ENCODE results near the gene SMIM44. TPM values are rescaled to one million over a fixed set of nuclear protein-coding genes. Genes with fewer than 3 reads are reported as not detected.

Gene SMIM44
- total RNA-seq, 1 experiment from 2014 or later = not detected

DNA sequence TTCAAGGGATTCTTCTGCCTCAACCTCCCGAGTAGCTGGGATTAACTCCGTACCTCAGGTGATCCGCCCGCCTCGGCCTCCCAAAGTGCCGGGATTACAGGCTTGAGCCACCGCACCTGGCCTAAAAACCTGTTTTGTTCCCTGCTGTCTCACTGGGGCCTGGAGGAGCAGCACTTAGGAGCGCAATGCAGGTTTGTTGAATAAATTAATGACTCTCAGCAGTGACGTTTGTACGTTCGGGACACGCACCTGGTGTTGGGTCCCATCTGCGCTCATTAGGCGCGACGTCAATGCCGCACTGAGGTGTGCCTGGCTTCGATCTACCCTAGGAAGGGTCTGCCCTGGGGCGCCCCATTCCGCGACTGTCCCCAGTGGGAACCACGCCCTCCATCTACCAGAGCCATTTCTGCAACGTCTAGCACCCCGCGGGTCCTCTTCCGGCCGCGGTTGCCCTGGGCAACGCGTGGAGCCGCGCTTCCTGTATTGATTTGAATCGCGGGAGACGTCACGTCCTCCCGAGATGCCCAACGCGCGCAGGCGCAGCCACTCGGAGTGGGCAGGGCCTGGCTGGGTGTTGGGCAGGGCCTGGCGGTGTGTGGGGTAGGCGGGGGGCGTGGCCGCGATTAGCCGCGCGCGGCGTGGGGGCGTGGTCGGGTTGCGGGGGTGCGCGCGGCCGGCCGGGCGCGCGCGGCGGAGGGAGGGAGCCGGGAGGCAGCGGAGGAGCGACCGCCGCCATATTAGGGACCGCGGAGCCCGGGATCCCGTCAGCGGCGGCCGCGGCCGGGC, 22.6 kb upstream of the SMIM44 start, which contains the start of gene FZR1:
Gene FZR1, plus strand, starts transcription at position 714 of the 786 bp plus-strand sequence. CDS start 16,679 bp downstream, outside the sequence.
- intact Hi-C loops (cut with micrococcal nuclease; ENCODE audit: unreplicated experiment) = no loop called here
- CTCF ChIA-PET = no interaction called here
- peaks cover 12% of the 10 kb centered on the region; the same call in 1 of the 2 replicates for H3F3A ChIP-seq (ENCODE audit: insufficient read depth, low read depth)

DNA sequence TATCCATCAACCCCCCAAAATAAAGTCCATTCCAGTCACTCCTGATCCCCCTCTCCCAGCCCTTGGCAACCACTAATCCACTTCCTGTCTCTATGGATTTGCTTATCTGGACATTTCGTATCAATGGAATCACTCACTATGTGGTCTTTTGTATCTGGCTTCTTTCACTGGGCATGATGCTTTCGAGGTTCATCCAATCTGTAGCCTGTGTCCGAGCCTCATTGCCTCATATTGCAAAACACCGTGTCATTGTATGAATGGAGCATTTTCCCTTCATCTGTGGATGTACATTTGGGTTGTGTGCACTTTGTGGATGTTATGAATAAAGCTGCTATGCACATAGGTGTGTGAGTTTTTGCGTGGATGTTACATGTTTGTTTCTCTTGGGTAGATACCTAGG, 21.5 kb upstream of the SMIM44 start:
- H3K36me3 ChIP-seq (ENCODE audit: low read depth) = no peaks in the 10 kb centered on the region
- peaks cover 38% of the 10 kb centered on the region for H3K79me2 ChIP-seq (ENCODE audit: low read depth)
- H3F3A ChIP-seq (ENCODE audit: insufficient read depth, low read depth) = peaks cover 12% of the 10 kb centered on the region; the same call in 1 of the 2 replicates
- H4K20me1 ChIP-seq (ENCODE audit: insufficient read depth) = peaks cover 6% of the 10 kb centered on the region; the same call in 1 of the 2 replicates
- no peaks in the 10 kb centered on the region for H3K27me3 ChIP-seq (ENCODE audit: insufficient read depth, low read depth)
- TF ChIP-seq, protein P1, sequence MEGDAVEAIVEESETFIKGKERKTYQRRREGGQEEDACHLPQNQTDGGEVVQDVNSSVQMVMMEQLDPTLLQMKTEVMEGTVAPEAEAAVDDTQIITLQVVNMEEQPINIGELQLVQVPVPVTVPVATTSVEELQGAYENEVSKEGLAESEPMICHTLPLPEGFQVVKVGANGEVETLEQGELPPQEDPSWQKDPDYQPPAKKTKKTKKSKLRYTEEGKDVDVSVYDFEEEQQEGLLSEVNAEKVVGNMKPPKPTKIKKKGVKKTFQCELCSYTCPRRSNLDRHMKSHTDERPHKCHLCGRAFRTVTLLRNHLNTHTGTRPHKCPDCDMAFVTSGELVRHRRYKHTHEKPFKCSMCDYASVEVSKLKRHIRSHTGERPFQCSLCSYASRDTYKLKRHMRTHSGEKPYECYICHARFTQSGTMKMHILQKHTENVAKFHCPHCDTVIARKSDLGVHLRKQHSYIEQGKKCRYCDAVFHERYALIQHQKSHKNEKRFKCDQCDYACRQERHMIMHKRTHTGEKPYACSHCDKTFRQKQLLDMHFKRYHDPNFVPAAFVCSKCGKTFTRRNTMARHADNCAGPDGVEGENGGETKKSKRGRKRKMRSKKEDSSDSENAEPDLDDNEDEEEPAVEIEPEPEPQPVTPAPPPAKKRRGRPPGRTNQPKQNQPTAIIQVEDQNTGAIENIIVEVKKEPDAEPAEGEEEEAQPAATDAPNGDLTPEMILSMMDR (conservative IDR thresholded peaks at IDR 0.05) = no peak
- no peak for TF ChIP-seq EZH2 (IDR thresholded peaks at IDR 0.05; ENCODE audit: low read depth)
- intact Hi-C loops (cut with micrococcal nuclease; ENCODE audit: unreplicated experiment) = no loop called here
- no peak for DNase-seq
- ChIA-PET POLR2A (ENCODE audit: unreplicated experiment) (interaction anchor here (0.6 kb wide), 1 partner anchor 220 kb away, joined by 4 read pairs; no protein-coding TSS in a partner anchor), CTCF (no interaction called here)
- 0 out of 2 replicates have a peak, but pooled peaks cover 10% of the 10 kb centered on the region for H3K4me1 ChIP-seq (replicated peaks; ENCODE audit: insufficient read depth)
- peak overlapping the region; percentile 68; the same call in 1 of the 2 replicates for H3K4me3 ChIP-seq
- no TSS peak for BruUV-seq (replicated peaks)
- H3K9me2 ChIP-seq (ENCODE audit: insufficient read depth) = no peaks in the 10 kb centered on the region
- H3K4me2 ChIP-seq = peak overlapping the region; percentile 76
- peak overlapping the region; percentile 90 for H3K27ac ChIP-seq
- no peaks in the 10 kb centered on the region for H3K9me3 ChIP-seq (ENCODE audit: insufficient read depth, low read depth)
- no peak overlapping the region for H2AFZ ChIP-seq

More for the DNA sequence above, 22.6 kb upstream of the SMIM44 start, which contains the start of gene FZR1:
- peak; percentile 89 to 97 for DNase-seq
- peak within 1 kb of the TSS; percentile 90 for H3K27ac ChIP-seq
- 0 out of 2 replicates have a peak, but pooled peaks cover 10% of the 10 kb centered on the region for H3K4me1 ChIP-seq (replicated peaks; ENCODE audit: insufficient read depth)
- BruUV-seq (replicated peaks) = TSS peak; percentile 92
- H3K4me2 ChIP-seq = peak within 1 kb of the TSS; percentile 82
- POLR2A ChIA-PET (ENCODE audit: unreplicated experiment) = interaction anchor here (0.6 kb wide), 1 partner anchor 221 kb away, joined by 4 read pairs; no protein-coding TSS in a partner anchor
- H3K4me3 ChIP-seq = peak within 1 kb of the TSS; percentile 68
- H3K79me2 ChIP-seq (ENCODE audit: low read depth) = peaks cover 39% of the 10 kb centered on the region
- H3K36me3 ChIP-seq (ENCODE audit: low read depth) = no peaks in the 10 kb centered on the region
- no peaks in the 10 kb centered on the region for H3K9me2 ChIP-seq (ENCODE audit: insufficient read depth)
- TF ChIP-seq, protein P1 (conservative IDR thresholded peaks at IDR 0.05) = no peak; the same call in 1 of the 2 replicates
- no peak for TF ChIP-seq EZH2 (IDR thresholded peaks at IDR 0.05; ENCODE audit: low read depth)
- H4K20me1 ChIP-seq (ENCODE audit: insufficient read depth) = peaks cover 16% of the 10 kb centered on the region
- H3K9me3 ChIP-seq (ENCODE audit: insufficient read depth, low read depth) = no peaks in the 10 kb centered on the region
- H2AFZ ChIP-seq = peak within 1 kb of the TSS; percentile 86
- no peaks in the 10 kb centered on the region for H3K27me3 ChIP-seq (ENCODE audit: insufficient read depth, low read depth)

DNA sequence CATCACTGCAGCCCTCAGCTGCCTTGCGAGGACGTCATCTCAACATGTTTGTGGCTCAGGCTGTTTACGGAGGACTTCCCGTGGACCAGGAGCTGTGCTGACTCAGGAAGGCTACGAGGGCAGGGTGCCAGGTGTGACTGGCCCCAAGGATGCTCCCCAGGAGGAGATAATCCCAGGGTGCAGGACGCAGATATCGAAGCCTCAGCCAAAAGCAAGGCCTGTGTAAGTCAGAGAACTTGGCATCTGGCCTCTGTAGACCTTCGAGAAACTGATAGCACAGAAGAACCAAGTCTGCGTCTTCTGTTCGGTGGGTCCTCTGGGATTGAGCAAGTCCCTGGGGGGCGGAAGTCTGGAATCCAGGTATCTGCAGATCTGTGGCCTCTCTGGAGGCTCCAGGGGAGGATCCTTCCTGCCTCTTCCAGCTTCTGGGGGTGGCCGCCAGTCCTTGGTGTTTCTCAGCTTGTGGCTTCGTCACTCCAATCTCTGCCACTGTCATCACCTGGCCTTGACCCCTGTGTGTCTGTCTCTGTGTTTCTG, 19.9 kb upstream of the SMIM44 start:
- Histone ChIP-seq H3K9me3 (ENCODE audit: insufficient read depth, low read depth) (no peaks in the 10 kb centered on the region), H2AFZ (no peak overlapping the region), H3K27ac (no peak overlapping the region), H3K4me2 (no peak overlapping the region), H3K36me3 (ENCODE audit: low read depth) (no peaks in the 10 kb centered on the region), H3K79me2 (ENCODE audit: low read depth) (peaks cover 36% of the 10 kb centered on the region), H3K4me1 (replicated peaks; ENCODE audit: insufficient read depth) (0 out of 2 replicates have a peak, but pooled peaks cover 10% of the 10 kb centered on the region), H3K9me2 (ENCODE audit: insufficient read depth) (no peaks in the 10 kb centered on the region), H3F3A (ENCODE audit: insufficient read depth, low read depth) (peaks cover 12% of the 10 kb centered on the region; the same call in 1 of the 2 replicates), H4K20me1 (ENCODE audit: insufficient read depth) (no peaks in the 10 kb centered on the region), H3K4me3 (no peak overlapping the region), H3K27me3 (ENCODE audit: insufficient read depth, low read depth) (no peaks in the 10 kb centered on the region)
- DNase-seq = no peak
- POLR2A ChIA-PET (ENCODE audit: unreplicated experiment) = no interaction called here
- CTCF ChIA-PET = no interaction called here
- TF ChIP-seq, protein P1 (conservative IDR thresholded peaks at IDR 0.05) = no peak
- TF ChIP-seq EZH2 (IDR thresholded peaks at IDR 0.05; ENCODE audit: low read depth) = no peak
- intact Hi-C loops (cut with micrococcal nuclease; ENCODE audit: unreplicated experiment) = no loop called here
- no TSS peak for BruUV-seq (replicated peaks)

All from PC-9 (cell line).